Stimulated activated CD8-positive, alpha-beta memory T cell treated with anti-CD3 and anti-CD28 coated beads, Interleukin-4, amount 100 ng/mL, for 48 hours (primary cell): ENCODE measurements around the gene LHFPL2.
"Not testable (repeated sequence)": the region's sequence is repeated elsewhere in the genome, so short reads cannot be mapped to it uniquely, and the experiment has no call there.

Source experiments
- DNase-seq: peaks from one replicate; pipeline ENCODE4 v3.0.0-alpha.2; 2020

The LHFPL2 gene, protein sequence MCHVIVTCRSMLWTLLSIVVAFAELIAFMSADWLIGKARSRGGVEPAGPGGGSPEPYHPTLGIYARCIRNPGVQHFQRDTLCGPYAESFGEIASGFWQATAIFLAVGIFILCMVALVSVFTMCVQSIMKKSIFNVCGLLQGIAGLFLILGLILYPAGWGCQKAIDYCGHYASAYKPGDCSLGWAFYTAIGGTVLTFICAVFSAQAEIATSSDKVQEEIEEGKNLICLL

DNA sequence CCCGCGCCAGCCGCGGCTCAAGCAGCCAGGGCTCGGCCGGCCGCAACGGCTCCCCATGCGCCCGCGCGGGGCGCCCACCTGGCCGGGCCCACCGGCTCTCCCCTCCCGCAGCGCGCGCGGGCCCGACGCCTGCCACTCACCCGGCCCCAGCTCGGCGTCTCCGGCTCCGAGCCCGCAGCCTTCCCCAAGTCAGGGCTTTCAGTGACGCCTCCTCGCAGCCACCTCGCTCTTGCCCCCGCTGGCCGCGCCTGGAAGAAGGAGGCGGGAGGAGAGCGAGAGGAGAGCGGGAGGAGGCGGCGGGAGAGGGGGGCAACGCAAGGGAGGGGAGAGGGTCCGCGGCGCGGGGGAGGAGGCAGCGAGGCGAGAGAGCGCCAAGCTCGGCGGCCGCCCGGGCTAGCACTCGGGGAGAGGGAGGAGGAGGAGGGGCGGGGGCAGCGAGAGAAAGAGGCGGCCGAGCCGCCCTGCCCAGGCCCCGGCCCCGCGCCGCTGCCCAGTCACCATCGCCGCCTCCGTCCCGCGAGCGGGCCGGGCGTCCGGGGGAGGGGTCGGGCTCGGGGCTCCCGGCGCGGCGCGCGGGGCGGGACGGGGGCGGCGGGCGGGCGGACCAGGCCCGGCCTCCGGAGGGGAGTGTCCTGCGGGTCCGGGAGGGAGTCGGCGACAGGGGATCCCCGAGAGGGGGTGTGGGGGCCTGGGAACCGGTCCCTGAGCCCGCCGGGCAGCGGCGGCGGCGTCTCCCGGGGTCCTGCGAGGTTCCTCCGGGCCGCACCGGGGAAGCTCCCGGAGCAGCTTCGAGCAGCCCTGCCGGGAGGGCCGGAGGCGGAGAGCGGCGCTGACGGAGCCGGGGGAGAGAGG is at the start of gene LHFPL2:
Gene LHFPL2, minus strand, starts transcription at position 414 of the 852 bp plus-strand sequence. CDS start 138,559 bp downstream, outside the sequence.
- DNase-seq: peak; percentile 48

DNA sequence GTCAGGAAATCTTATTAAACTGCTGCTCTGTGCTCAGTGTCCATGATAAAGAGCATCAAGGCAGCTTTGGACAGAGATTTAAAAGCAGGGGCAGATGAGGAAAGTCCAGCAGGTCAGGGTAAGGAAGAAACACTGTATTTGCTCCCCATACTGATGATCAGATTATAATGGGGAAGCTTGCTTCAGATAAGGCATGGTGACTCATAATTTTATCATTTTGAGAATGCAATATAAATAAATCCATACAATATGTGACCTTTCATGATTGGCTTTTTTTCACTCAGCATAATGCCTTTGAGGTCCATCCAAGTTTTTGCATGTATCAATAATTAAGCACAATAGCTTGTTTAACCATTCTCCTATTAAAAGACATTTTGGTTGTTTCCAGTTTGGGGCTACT is 48.1 kb upstream of the LHFPL2 start:
- DNase-seq: no peak

DNA sequence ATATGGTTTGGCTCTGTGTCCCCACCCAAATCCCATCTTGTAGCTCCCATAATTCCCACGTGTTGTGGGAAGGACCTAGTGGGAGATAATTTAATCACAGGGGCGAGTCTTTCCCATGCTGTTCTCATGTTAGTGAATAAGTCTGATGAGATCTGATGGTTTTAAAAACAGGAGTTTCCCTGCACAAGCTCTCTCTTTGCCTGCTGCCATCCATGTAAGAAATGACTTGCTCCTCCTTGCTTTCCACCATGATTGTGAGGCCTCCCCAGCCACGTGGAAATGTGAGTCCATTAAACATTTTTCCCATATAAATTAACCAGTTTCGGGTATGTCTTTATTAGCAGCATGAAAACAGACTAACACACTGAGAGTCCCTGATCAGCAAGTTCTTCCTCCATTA is 47.5 kb upstream of the LHFPL2 start:
- not testable (repeated sequence) for DNase-seq

DNA sequence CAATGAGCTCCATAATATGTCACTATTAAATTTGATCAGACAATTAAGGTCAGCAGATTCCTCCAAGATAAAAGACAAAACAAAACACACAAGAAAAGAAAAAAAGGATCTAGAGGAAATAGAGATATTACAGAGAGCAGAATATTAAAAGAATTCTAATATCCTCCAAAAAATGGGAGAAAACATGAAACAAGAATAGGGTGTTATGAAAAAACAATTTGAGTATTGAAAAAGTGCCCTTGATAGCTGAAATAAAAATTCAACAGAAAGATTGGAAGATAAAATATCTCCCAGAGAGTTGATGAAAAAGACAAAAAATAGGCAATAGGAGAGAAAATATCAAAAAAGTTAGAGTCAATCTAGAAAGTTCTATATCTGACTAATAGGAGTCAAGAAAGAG is 44.8 kb upstream of the LHFPL2 start:
- no peak for DNase-seq

DNA sequence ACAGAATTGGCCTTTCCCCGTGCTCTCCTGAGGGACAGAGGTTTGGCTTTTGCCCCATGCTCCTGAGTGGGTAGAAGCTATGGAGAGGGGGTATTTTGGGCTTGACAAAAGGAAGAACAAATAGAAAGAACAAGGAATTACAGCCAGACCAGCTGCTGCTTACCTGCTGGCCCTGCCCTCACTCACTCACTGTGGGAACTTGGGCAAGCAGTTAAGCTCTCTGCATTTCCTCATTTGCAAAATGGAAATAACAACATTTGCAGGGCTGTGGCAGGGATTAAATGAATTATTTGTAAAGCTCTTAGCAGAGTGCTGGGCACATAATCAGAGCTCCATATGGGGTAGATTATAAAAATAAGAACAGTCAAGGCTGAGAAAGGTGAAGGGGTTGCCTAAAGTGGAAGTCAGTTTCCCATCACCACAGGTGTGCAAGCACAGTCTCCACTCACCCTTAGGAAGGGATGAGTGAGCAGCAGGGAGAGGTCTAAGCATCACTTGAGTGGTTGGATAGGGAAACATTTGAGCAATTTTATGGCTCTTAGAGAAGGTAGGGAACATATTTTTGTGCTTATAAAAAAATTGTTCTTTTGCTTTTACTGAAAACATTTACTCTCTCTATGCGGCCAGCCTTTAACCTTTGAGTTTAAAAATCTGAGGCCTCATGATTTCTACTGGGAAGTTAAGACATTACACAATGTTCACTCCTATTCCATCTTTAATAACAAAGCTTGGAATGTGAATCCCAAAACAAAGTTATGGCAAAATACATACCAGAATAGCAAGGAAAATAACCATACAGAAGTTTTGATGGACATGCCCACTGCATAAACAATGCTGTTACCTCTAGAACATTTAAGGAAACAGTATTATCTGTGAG is 42.8 kb upstream of the LHFPL2 start:
- no peak for DNase-seq

DNA sequence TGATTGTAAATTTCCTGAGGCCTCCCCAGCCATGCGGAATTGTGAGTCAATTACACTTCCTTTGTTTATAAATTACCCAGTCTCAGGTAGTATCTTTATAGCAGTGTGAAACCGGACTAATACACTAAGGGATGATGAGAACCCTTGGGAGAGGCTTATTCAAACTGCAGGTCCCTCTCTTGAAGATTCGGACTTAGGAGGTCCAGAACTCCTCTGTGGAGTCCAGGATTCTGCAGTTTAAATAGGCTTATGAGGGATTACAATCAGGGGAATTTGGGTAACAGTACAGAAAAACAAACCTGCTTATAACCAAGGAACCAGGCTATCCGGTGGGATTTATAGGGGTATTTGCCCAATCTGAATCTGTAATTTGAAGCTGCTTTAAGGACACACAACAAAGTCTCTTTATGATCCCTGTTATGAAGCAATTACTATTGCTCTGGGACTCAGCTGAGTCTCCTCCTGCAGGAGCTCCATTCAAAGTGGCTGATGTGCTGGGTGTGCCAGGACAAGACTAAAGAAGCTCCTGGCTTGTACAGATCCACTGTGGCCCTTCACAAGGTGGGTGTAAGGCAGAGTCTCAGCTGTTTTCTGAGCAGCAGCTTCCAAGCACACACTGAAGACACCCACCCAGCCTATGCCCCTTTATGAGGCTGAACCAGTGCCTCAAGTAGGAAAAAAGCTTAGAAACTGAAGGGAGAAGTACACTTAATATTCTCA is 41.8 kb upstream of the LHFPL2 start:
- no peak for DNase-seq

DNA sequence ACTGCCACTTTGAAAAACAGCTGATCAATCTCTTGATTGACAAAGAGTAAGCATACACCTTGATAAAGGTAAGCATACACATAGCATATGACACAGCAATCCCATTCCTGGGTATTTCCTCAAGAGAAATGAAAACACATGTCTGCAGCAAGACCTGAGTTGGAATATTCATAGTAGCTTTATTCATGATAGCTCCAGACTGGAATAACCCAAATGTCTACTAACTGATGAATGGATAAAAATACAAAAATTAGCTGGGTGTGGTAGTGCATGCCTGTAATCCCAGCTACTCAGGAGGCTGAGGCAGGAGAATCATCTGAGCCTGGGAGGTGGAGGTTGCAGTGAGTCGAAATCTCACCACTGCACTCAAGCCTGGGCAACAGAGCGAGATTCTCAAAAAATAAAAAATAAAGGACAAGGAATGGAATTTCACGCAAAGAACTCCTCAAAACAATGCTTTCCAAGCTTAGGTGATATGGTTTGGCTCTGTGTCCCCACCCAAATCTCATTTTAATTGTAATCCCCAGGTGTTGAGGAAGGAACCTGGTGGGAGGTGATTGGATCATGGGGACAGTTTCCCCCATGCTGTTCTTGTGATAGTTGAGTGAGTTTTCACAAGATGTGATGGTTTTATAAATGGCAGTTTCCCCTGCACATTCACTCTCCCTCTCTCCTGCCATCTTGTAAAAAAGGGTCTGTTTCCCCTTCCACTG is 41.1 kb upstream of the LHFPL2 start:
- no peak for DNase-seq

DNA sequence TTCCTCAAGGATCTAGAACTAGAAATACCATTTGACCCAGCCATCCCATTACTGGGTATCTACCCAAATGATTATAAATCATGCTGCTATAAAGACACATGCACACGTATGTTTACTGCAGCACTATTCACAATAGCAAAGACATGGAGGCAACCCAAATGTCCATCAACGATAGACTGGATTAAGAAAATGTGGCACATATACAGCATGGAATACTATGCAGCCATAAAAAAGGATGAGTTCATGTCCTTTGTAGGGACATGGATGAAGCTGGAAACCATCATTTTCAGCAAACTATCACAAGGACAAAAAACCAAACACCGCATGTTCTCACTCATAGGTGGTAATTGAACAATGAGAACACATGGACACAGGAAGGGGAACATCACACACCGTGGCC is 38.9 kb upstream of the LHFPL2 start:
- not testable (repeated sequence) for DNase-seq

DNA sequence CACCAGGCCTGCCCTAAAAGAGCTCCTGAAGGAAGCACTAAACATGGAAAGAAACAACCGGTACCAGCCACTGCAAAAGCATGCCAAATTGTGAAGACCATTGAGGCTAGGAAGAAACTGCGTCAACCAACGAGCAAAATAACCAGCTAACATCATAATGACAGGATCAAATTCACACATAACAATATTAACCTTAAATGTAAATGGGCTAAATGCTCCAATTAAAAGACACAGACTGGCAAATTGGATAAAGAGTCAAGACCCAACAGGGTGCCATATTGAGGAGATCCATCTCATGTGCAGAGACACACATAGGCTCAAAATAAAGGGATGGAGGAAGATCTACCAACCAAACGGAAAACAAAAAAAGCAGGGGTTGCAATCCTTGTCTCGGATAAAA is 35.3 kb upstream of the LHFPL2 start:
- DNase-seq: not testable (repeated sequence)

DNA sequence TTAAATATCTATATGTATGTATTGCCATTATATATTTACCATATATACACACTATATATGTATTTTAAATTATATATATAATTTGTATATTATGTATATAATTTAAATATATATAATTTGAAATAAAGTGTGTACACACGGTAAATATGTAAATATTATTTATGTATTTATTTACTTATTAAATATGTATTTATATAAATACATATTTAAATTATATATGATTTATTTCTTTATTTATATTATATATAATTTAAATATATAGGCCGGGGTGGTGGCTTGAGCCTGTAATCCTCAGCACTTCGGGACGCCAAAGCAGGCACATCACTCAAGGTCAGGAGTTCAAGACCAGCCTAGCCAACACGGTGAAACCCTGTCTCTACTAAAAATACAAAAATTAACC is 31.3 kb upstream of the LHFPL2 start:
- DNase-seq: no peak

DNA sequence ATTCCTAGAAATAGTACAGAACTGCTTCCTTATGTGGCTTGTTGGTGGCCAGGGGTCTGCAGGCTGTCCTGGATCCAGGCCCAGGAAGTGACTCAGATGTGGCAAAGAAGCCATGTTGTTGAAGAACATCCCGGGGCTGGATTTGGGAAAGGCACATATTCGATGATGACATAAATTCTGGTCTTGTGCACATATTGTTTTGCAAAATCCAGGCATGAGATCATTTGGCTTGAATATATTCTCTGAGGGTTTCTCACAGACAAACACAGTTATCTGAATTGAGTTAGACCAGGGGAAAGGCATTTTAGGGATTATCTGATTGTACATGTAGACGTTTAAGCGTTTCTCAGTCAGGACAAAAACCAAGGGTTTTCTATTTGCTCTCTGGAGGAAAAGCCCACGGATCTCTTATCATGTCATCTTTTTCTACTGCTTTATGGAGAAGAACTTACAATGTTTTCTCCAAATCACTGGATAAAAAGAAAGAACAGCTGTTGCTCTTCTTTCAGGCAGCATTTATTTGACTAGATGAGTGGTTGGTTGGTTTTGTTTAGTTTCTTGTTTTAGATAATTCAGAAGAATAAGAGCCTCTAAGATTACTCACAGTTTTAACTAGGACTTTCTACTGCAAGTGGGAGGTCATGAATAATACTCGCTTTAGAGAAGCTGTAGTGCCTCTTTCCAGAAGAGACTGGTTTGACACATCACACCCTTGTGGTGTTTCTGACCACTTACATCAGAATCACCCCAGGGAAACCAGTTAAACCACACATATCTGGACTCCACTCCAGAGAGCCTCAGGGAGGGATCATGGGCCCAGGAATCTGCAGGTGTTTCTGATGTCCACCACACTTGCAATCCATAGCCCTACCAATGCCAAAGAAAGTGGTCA is 29.5 kb upstream of the LHFPL2 start:
- no peak for DNase-seq

DNA sequence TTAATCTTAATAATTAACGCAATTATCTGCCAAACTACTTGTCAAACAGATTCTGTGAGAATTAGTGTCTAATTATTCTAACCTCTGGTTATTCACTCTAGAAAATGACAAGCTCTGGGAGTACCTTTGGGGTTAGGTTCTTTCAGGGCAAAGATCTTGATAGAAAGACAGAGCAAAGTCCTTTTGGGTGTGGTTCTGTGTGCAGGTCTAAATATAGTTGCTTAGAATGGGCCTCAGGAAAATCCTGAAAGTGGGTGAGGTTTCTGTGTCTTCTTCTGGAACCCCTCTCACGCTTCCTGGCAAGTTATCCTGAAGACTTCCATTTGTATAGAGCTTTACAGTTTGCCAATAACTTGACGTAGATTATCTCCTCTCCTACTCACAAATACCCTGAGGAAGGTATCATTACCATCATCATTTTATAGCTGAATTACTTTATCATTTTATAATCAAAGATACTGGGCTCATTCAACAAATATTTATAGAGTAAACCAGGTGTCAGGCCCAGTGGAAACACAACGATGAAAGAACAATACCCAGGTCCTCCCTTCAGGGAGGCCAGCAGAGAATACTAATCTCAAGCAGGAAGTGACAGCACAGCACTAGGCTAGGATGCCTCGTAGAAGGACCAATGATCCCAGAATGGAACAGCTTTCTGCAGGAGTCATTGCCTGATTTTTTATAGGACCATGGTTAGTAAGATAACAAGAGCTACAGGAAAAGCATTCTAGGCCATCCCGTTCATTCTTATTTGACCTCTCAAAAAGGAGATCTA is 27.6 kb upstream of the LHFPL2 start:
- DNase-seq: no peak

DNA sequence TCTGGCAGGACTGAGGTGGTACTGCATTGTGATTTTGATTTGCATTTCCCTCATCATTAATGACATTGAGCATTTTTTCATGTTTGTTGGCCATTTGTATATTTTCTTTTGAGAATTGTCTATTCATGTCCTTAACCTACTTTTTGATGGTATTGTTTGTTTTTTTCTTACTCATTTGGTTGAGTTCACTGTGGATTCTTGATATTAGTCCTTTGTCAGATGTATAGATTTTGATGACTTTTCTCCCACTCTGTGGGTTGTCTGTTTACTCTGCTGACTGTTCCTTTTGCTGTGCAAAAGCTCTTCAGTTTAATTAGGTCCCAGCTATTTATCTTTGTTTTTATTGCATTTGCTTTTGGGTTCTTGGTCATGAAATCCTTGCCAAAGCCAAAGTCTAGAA is 25.3 kb upstream of the LHFPL2 start:
- DNase-seq: not testable (repeated sequence)

DNA sequence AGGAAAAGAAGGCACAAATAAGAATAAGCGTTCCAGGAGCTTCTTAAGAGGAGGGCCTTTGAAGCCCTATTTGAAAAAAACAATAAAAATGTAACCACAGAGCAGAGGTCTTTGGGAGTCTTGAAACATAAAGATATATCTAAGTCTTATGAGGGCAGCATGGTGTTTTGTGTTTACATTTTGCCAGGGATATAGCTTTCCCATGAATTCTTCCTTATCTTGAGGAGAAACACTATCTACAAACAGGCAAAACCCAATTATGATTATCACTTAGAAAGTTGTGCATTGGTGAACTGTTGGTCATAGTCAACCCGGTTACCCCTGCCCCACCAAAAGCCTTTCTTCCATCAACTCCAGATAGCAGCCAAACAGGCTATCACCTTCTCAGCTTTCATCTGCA is 23.6 kb upstream of the LHFPL2 start:
- DNase-seq: no peak

DNA sequence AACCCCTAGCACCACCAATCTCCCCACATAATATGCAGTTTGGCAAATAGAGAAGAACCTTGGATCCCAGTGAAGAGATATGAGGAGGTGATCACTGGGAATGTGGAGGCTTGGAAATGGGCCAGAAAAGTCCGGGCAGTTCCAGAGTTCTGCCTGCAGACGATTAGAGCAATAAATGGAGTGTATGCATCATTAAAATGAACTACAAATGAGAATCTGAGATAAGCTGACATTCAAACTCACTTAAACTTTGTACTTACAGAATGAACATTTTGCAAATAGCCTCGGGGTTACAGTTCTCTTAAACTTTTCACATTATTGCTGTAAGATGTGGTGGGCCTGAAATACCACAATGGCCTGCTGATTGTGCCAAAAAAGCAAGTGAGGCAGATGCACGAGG is 23.0 kb upstream of the LHFPL2 start:
- DNase-seq: no peak

DNA sequence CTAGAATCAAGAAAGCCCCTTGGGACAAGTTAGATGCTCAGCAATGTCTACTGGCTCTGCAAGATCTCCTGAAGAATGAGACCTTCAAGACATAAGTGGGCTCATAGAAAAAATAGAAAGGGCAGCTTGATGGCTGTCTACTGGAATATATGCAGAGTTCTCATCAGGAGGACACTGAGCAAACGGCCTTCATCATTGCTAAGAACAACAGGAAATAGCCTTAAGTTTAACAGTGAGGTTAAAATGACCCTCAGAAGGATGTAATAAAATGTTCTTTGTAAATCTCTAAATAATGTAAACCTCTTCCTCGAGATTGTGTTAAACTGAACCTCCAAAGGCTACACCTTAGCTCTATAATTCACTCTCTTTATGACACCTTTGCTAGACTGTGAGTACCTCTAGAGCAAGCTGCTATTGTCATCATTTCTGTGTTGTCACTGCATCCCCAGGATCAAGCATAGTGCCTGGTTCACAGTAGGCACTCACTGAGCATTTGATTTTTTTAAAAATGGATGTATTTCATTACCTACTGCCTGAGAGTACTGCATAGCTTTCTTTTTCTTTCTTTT is 22.2 kb upstream of the LHFPL2 start:
- DNase-seq: no peak

DNA sequence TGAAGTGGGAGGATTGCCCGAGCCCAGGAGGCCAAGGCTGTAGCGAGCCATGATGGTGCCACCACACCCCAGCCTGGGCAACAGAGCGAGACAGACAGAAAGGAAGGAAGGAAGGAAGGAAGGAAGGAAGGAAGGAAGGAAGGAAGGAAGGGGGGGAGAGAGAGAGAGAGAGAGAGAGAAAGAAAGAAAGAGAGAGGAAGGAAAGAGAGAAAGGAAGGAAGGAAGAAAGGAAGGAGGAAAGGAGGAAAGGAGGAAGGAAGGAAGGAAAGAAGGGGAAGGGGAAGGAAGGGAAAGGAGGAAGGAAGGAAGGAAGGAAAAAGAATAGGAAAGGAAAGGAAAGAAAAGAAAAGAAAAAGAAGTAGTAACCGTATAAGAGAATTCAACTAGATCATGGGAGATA is 20.8 kb upstream of the LHFPL2 start:
- no peak for DNase-seq

DNA sequence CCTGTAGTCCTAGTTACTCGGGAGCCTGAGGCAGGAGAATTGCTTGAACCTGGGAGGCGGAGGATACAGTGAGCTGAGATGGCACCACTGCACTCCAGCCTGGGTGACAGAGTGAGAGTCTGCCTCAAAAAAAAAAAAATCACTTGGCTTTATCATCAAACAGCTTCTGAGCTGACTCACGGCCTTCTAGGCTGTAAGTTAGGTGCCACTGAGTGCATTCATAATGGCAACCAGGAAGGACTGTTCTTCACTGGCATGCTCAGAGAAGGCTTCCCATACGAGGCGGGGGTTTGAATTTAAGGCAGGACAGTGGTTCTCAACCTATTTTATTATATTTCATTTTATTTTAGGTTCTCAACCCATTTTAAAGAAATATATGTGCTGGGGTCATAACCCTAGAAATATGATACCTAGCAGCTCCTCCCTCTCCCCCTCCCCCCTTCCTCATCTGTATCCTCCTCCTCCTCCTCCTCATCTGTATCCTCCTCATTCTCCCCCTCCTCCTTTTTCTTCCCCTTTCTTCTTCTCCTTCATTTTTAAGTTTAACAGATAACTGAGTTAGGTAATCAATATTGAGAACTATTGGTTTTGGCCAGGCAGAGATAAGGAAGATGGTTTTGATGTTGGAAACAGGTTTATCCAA is 19.0 kb upstream of the LHFPL2 start:
- DNase-seq: no peak

DNA sequence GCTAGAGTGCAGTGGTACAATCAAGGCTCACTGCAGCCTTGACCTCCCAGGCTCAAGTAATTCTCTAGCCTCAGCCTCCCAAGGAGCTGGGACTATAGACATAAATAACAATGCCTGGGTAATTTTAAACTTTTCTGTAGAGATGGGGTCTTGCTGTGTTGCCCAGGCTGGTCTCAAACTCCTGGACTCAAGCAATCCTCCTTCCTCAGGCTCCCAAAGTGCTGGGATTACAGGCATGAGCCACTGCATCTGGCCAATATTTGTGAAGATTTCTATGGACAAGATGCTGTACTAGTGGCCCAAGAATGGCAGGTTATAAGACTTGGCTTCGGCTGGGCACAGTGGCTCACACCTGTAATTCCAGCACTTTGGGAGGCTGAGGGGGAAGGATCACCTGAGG is 18.4 kb upstream of the LHFPL2 start:
- DNase-seq: not testable (repeated sequence)
